Type B pancreatic cell (in vitro differentiated cells): ENCODE data around the gene TM9SF2. TPM values are rescaled to one million over a fixed set of nuclear protein-coding genes. Genes with fewer than 3 reads are reported as not detected.

Source experiments
- DNase-seq: peaks from one replicate; pipeline ENCODE4 v3.0.0; 2021; ENCODE audit warnings: mixed read lengths; ENCODE audit not compliant: unreplicated experiment; ENCODE audit errors: extremely low spot score
- H3K27ac Mint-ChIP-seq: 2 replicates; pipeline ENCODE4 v1.8.0; 2021; ENCODE audit warnings: mild to moderate bottlenecking, mixed read lengths
- H3K27me3 Mint-ChIP-seq: 2 replicates; pipeline ENCODE4 v1.8.0; 2021; ENCODE audit warnings: mixed read lengths
- H3K36me3 Mint-ChIP-seq: 2 replicates; pipeline ENCODE4 v1.8.0; 2021; ENCODE audit warnings: mixed read lengths
- H3K4me1 Mint-ChIP-seq: one replicate; pipeline ENCODE4 v1.8.0; 2021; ENCODE audit warnings: mixed read lengths; ENCODE audit not compliant: unreplicated experiment
- H3K4me3 Mint-ChIP-seq: 2 replicates; pipeline ENCODE4 v1.8.0; 2021; ENCODE audit warnings: mild to moderate bottlenecking, mixed read lengths
- H3K9me3 Mint-ChIP-seq: 2 replicates; pipeline ENCODE4 v1.8.0; 2021; ENCODE audit warnings: mixed read lengths
- total RNA-seq: library from RNA; stranded (reverse); gene quantifications from 2 replicates; pipeline ENCODE4 v1.2.1, GENCODE V29; 2021; ENCODE audit warnings: low replicate concordance
- TF ChIP-seq, protein P1 (sequence below): fragments of 200-600 bp; sonication (generic); conservative IDR thresholded peaks from 2 replicates; pipeline ENCODE4 v1.5.0; 2021; ENCODE audit warnings: antibody characterized with exemption, mild to moderate bottlenecking

Gene TM9SF2
- total RNA-seq, 1 donor from 2014 or later: 113 TPM

DNA sequence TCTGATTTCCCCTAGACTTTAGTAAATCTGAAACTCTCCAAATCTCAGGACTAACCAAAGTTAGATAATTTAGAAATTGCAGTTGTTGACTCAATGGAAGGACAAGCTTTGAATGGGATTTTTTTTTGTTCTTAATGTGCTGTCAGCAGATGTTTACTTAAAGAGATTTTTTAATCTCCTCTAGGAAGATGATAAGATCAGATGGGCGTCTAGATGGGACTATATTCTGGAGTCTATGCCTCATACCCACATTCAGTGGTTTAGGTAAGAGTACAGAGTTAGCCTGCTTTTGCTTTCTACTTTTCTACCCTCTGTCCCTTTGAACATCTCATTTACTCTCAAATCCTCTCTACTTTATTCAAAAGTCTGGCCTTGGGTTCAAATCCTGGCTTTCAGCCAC lies 39.3 kb downstream of the TM9SF2 start:
- no peak overlapping the region for H3K4me3 Mint-ChIP-seq

GRCh38 chr13:99542788-99543406 lies 41.6 kb downstream of the TM9SF2 start:
- H3K27ac Mint-ChIP-seq: no peak overlapping the region
- H3K4me3 Mint-ChIP-seq: no peak overlapping the region
- H3K4me1 Mint-ChIP-seq: no peaks in the 10 kb centered on the region
- H3K36me3 Mint-ChIP-seq: peaks cover 41% of the 10 kb centered on the region
- no peaks in the 10 kb centered on the region for H3K27me3 Mint-ChIP-seq
- no peaks in the 10 kb centered on the region for H3K9me3 Mint-ChIP-seq
- no peak for DNase-seq
- TF ChIP-seq, protein P1, sequence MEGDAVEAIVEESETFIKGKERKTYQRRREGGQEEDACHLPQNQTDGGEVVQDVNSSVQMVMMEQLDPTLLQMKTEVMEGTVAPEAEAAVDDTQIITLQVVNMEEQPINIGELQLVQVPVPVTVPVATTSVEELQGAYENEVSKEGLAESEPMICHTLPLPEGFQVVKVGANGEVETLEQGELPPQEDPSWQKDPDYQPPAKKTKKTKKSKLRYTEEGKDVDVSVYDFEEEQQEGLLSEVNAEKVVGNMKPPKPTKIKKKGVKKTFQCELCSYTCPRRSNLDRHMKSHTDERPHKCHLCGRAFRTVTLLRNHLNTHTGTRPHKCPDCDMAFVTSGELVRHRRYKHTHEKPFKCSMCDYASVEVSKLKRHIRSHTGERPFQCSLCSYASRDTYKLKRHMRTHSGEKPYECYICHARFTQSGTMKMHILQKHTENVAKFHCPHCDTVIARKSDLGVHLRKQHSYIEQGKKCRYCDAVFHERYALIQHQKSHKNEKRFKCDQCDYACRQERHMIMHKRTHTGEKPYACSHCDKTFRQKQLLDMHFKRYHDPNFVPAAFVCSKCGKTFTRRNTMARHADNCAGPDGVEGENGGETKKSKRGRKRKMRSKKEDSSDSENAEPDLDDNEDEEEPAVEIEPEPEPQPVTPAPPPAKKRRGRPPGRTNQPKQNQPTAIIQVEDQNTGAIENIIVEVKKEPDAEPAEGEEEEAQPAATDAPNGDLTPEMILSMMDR: no peak

More for the DNA sequence above, 39.3 kb downstream of the TM9SF2 start:
- DNase-seq: no peak
- Mint-ChIP-seq H3K4me1 (no peaks in the 10 kb centered on the region), H3K9me3 (no peaks in the 10 kb centered on the region), H3K27me3 (no peaks in the 10 kb centered on the region), H3K27ac (no peak overlapping the region), H3K36me3 (peaks cover 33% of the 10 kb centered on the region)
- TF ChIP-seq, protein P1: no peak

DNA sequence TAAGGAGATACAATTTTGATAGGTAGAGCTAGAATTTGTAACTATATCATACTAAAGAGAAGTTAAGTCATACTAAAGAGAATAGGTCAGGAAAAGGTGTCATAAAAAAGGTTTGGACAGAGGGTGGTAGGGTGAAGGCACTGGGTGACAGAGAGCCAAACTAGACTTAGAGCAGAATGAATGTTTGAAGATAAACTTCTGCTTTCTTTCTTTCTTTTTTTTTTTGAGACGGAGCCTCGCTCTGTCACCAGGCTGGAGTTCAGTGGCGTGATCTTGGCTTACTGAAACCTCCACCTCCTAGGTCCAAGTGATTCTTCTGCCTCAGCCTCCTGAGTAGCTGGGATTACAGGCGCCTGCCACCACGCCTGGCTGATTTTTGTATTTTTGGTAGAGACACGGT lies 44.1 kb downstream of the TM9SF2 start:
- Mint-ChIP-seq H3K36me3 (peaks cover 49% of the 10 kb centered on the region), H3K4me1 (no peaks in the 10 kb centered on the region)
- TF ChIP-seq, protein P1: no peak

GRCh38 chr13:99545979-99546378 lies 44.7 kb downstream of the TM9SF2 start:
- TF ChIP-seq, protein P1: no peak
- no peak for DNase-seq
- Mint-ChIP-seq H3K36me3 (peaks cover 44% of the 10 kb centered on the region), H3K9me3 (no peaks in the 10 kb centered on the region), H3K27me3 (no peaks in the 10 kb centered on the region), H3K4me1 (no peaks in the 10 kb centered on the region), H3K4me3 (no peak overlapping the region), H3K27ac (no peak overlapping the region)

More for the DNA sequence above, 44.1 kb downstream of the TM9SF2 start:
- Mint-ChIP-seq H3K9me3 (no peaks in the 10 kb centered on the region), H3K27me3 (no peaks in the 10 kb centered on the region), H3K4me3 (no peak overlapping the region), H3K27ac (no peak overlapping the region)
- no peak for DNase-seq

- Mint-ChIP-seq H3K27ac (no peak overlapping the region), H3K4me1 (no peaks in the 10 kb centered on the region), H3K9me3 (no peaks in the 10 kb centered on the region), H3K36me3 (peaks cover 38% of the 10 kb centered on the region), H3K4me3 (no peak overlapping the region), H3K27me3 (no peaks in the 10 kb centered on the region)
- no peak for DNase-seq
- TF ChIP-seq, protein P1: no peak
Measured at GRCh38 chr13:99546878-99547277, 45.6 kb downstream of the TM9SF2 start.
